NCI-H2029 (cell line): ENCODE results near the gene PCGF2.

Source experiments
- DNase-seq: peaks from one replicate; lab custom pipeline; 2025; lab: John Stamatoyannopoulos, UW

The PCGF2 gene

DNA sequence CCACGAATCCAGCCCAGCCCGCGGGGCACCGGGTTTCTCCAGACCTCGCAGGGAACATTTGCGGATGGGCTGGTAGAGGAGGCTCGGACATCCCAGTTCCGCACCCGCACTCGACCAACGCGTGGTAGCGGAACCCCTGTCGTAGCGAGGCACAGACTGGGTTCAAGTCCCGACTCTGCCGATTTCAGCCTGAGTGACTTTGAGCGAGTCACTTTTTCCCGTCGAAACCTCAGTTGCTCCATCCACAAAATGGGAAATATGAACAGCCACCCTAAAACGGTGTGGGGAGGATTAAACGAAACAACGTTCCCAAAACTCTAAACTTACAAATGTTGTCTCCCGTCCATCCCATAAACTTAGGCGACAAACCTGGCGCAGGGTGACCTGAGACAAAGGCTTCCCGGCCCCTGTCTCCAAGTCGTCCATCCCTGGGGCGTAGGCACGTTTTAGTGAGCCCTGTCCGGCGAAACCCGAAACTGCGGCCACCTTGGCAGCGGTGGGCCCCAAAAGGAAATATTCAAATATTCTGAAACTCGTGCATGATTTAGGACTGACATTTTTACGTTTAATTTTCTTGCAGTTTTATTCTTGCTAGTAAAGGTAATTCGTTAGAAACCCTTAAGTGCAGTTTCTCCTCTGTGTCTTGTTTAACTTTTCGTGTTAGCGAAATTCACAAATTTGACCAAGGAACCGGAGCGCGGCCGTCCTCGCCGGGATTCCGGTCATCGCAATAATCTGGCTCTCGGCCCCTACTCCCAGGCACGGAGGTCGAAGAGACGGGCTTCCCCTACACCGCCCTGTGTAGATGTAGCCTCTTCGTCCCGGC is 45.0 kb downstream of the PCGF2 start:
- DNase-seq, result no peak

DNA sequence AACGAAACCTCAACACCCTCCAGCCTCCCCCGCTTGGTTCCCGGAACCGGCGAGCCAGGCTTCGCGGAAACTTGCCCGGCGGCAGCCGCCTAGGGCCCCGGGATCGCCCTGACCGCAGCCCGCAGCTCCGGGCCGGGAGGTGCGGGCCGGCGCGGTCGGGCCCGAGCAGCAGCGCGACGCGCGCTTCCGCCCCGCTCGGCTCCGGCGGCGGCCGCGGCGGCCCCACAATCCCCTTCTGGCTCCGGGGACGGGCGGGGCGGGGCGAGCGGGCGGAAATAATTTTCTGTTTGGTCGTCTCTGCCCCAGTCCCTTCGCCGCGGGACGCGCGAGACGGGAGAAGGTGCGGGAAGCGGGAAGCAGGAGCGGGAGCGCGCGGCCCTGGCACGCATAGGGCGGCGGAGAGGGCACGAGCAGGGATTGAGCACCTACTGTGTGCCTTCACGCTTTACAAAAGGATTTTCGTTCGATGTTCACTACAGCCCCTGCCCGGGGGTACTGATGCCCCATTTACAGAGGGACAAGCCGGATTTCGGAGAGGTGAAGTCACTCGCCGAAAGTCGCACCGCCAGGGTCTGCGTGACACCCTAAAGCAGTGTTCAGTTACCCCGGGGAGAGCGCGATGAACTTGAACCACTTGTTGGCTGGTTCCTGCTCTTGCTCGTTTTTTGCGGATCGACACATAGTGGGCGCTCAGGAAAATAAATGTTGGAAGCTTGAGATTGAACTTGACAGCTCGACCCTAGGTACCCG is 45.8 kb downstream of the PCGF2 start:
- peak; percentile 83 for DNase-seq

DNA sequence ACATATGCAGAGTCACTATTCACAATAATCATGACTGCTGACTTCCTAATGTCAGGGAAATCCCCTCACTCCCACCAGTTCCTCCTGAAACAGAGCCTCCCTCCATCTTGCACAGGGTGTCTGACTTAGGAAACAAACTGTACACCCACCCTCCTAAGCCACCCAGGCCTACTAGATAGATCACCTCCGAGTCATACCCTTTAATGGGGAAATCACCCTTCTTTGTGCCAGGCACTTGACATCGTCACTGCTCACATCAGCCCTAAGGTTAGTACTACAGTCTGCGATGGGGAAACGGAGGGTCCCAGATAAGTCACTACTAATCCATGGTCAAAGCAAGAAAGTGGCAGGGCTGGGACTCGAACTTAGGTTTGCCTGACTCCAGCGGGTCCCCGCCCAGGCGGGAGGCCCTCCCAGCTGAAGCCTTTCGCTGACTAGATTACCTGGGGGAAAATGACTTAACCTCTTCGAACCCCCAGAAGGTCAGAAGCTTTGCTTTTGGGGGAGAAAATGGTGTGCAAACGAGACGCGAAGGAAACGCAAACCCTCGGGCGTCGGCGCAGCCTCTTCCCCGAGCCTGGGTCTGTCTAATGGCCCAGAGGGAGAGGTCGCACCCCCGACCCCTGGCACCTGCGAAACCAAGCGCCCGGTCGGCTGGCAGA is 46.5 kb downstream of the PCGF2 start:
- DNase-seq, result no peak

DNA sequence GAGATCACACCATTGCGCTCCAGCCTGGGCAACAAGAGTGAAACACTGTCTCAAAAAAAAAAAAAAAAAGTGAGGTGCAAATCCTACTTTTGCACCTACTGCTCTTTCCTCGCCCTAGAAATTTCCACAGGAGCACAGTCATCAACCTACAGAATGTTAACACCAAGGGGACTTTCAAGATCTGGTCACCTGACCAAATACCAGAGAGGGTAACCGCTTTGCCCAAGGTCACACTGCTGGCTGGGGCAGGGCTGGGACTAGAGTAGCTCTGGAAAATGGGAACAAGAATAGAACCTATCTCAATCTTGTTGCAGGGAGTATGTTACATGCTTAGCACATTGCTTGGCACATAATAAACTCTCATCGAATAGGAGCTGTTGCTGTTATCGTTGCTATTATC is 49.4 kb downstream of the PCGF2 start:
- no peak for DNase-seq

DNA sequence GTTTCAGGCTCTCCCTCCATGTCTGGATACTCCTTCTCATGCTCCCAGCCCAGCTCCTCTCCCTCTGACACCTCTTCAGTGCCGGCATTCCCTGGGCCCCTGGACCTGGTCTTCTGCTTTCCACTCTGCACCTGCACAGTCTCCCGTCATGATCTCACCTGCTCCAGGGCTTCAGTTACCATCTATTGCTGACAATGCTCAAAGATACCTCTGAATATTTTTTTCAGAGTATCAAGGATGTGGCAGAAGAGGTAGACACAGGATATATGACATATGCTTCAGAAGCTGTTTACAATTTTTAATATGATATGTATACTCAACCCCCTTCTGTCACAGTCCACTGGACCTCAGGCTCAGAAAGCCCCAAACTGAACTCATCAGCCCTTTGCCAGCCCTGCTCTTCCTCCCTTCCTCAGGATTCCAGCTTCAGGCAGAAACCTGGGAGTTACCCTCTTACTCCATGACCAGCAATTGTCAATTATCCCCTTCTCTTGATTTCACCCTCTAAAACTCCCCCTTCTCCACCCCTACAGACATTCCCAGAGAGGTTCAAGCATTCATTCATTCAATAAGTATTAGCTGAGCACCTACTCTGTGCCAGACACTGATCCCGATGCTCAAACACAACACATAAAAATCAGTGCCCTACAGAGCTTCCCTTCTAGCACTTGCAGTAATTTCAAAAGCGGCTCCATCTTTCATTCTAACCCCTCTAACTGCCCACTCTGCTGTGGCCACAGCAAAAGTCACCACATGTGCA is 50.9 kb downstream of the PCGF2 start:
- no peak for DNase-seq

DNA sequence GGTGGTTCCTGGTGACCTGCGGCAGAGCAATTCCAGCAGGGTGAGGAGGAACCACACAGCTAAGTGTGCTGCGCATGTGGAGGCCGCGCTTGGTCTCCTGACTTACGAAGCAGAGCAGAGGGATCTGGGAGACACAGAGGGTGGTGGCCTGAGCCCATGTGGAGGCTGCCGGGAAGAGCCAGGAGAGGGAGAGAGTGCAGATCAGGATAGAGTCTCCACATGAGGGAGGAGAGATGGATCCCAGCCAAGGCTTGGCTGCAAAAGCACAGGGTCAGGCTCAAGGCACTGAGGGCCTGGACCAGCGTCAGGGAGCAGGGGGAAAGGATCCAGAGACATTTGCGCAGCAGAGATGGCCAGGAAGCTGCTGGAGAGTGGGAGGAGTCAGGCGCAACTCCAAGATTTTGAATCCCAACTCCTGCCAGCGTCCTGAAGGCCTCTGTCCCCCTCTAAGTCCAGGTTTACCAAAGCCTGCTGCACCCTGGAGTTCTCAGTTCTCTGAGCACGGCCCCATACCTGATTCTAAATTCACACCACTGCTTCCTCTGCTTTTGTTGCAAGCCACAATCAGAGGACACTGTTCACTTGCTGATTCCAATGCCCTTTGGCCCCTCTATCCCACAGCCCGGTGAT is 54.3 kb downstream of the PCGF2 start:
- DNase-seq, result no peak

DNA sequence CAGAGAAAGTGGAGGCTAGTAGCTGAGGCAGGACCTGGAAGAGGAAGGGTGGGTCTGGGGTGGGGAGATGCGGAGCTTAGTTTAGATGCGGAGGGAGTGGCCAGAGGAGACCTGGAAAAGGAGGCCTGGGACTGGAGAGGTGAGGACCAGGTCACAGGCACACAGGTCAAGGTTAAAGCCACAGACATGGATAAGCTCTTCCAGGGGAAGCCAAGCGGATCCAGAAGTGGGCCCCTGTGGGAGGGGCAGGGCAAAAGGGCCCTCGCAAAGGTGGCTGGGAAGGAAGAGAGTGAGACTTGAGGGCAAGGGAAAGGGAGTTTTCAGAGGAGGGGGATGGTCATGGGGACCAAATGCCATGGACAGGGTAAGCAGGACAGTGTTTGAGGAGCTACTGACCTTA is 57.0 kb downstream of the PCGF2 start:
- DNase-seq, result no peak

DNA sequence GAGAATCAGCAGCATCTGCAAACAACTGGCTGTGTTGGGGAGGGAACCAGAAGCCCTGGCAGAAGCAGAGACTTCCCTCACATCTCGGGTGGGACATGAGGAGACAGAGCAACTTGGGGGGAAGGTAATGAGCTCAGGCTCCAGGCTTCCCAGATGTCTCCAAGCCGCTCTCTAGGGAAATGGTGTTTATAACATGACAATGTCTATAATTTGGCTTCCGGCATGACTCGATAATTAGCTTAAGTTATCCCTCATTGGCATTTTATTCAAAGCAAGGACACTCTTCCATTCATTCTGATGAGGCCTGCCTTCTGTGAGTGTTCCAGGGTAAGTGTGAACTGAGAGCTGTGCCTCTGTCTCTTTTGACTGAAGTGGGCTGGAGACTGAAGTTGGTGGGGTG is 57.8 kb downstream of the PCGF2 start:
- DNase-seq, result no peak

DNA sequence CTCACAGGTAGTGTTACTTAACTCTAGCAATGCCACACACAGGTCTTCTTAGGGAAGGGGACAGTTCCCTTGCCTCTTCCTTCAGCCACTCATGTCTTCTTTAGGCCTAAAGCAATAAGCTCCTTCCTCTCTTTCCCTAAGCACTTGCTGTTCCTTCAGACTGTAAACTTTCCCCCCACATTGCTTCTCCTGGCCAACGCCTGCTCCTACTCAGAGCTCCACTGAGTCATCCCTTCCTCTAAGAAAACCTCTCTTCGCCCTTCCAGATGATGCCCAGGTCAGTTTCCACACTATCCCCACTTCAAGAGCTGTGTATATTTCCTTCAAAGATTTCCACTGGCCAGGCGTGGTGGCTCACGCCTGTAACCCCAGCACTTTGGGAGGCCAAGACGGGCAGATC is 60.9 kb downstream of the PCGF2 start:
- DNase-seq, result no peak

DNA sequence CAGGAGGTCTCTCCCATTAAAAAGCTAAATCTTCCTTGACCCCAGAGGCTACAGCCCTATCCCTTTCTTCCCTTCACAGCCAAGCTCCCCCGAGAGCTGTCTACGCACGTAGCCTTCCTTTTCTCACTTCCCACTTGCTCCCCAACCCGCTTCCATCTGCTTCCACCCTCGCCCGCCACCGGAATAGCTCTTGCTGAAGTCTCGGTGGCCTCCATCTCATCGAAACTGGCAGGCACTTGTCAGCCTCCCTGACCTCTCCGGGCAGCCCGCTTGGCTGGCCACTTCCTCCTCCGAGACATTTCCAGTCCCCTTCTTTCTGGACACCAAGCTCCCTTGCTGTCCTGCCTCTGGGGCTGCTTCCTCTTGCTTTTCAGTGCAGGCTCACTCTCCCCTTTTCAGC is 62.6 kb downstream of the PCGF2 start:
- DNase-seq, result no peak
